H1 (cell line): ENCODE data around the gene NLRP1. TPM values are rescaled to one million over a fixed set of nuclear protein-coding genes. Genes with fewer than 3 reads are reported as not detected.

Experiments used
- CTCF ChIA-PET: fragments of 300-600 bp; sonication (Branson Sonifier 250); formaldehyde crosslinking; loops from one replicate; lab custom pipeline; 2021; ENCODE audit not compliant: partially characterized antibody; lab: Charles Lee
- POLR2A ChIA-PET: fragments of 300-600 bp; sonication (Branson Sonifier 250); formaldehyde crosslinking; loops from one replicate; lab custom pipeline; 2021; ENCODE audit warnings: inconsistent platforms; ENCODE audit not compliant: partially characterized antibody; lab: Charles Lee
- DNase-seq, 2 experiments: peaks; one replicate each; pipeline versions ENCODE4 v3.0.0 to v3.0.0-alpha.2; 2010 to 2022; ENCODE audit warnings: low spot score in 2 of 2, low read depth in 1 of 2, mixed read lengths in 1 of 2
- FAIRE-seq: peaks from 2 replicates; lab custom pipeline; 2011; peaks lifted over from hg19 to GRCh38; lab: Jason Lieb, UNC
- H2AFZ ChIP-seq: 2 replicates; pipeline ENCODE4 v1.8.1; 2012; ENCODE audit warnings: low read length, inconsistent platforms
- H2AK5ac ChIP-seq: 2 replicates; pipeline ENCODE4 v1.6.1; 2013; ENCODE audit warnings: low read depth, low read length
- H2BK120ac ChIP-seq: replicated peaks from 2 replicates; pipeline ENCODE3; 2013; ENCODE audit warnings: low read depth, low read length, inconsistent platforms
- H2BK12ac ChIP-seq: 2 replicates; pipeline ENCODE4 v1.6.1; 2013; ENCODE audit warnings: low read depth, low read length
- H2BK15ac ChIP-seq: 2 replicates; pipeline ENCODE4 v1.6.1; 2013; ENCODE audit warnings: low read length
- H2BK20ac ChIP-seq: 2 replicates; pipeline ENCODE4 v1.6.1; 2013; ENCODE audit warnings: low read length
- H2BK5ac ChIP-seq: 2 replicates; pipeline ENCODE4 v1.6.1; 2013; ENCODE audit warnings: low read depth, low read length
- H3K14ac ChIP-seq: 2 replicates; pipeline ENCODE4 v1.6.1; 2013; ENCODE audit warnings: inconsistent platforms; ENCODE audit not compliant: insufficient read length
- H3K18ac ChIP-seq: 2 replicates; pipeline ENCODE4 v1.6.1; 2013; ENCODE audit warnings: low read length; ENCODE audit errors: extremely low read depth
- H3K23ac ChIP-seq: 2 replicates; pipeline ENCODE4 v1.6.1; 2013; ENCODE audit warnings: inconsistent platforms; ENCODE audit not compliant: insufficient read length
- H3K23me2 ChIP-seq: 2 replicates; pipeline ENCODE4 v1.6.1; 2013; ENCODE audit warnings: low read depth, low read length
- H3K27ac ChIP-seq: 2 replicates; pipeline ENCODE4 v1.6.1; 2011; ENCODE audit warnings: low read depth, low read length, inconsistent platforms
- H3K27me3 ChIP-seq, 4 experiments: replicated peaks in 1 of 4; 1 replicate in 1 of 4; 2 replicates in 3 of 4; pipeline versions ENCODE4 v1.6.1 to v1.8.1; 2011 to 2013; ENCODE audit warnings: low read length in 3 of 4, mild to moderate bottlenecking in 3 of 4, inconsistent platforms in 2 of 4, mixed read lengths in 2 of 4, moderate library complexity in 1 of 4; ENCODE audit not compliant: control insufficient read depth in 3 of 4, insufficient read depth in 3 of 4; ENCODE audit errors: extremely low read depth in 1 of 4
- H3K36me3 ChIP-seq, 4 experiments: 2 replicates each; pipeline versions ENCODE4 v1.6.1 to v1.8.1; 2011 to 2013; ENCODE audit warnings: mild to moderate bottlenecking in 4 of 4, low read length in 3 of 4, moderate library complexity in 2 of 4, control low read depth in 1 of 4, inconsistent platforms in 1 of 4; ENCODE audit not compliant: insufficient read depth in 4 of 4, control insufficient read depth in 2 of 4
- H3K4ac ChIP-seq: replicated peaks from 2 replicates; pipeline ENCODE3; 2013; ENCODE audit warnings: low read length, low read depth, mixed read lengths, inconsistent platforms; ENCODE audit not compliant: insufficient read length
- H3K4me1 ChIP-seq, 4 experiments: replicated peaks in 1 of 4; 1 replicate in 1 of 4; 2 replicates in 3 of 4; pipeline versions ENCODE4 v1.6.1 to v1.8.1; 2011 to 2013; ENCODE audit warnings: low read length in 3 of 4, inconsistent platforms in 2 of 4, mixed read lengths in 1 of 4; ENCODE audit not compliant: insufficient read depth in 4 of 4, control insufficient read depth in 3 of 4
- H3K4me2 ChIP-seq, 2 experiments: 2 replicates each; pipeline versions ENCODE4 v1.6.1 to v1.8.1; 2011 to 2013; ENCODE audit warnings: low read depth in 2 of 2, low read length in 2 of 2, control low read depth in 1 of 2, inconsistent platforms in 1 of 2, mild to moderate bottlenecking in 1 of 2; ENCODE audit not compliant: insufficient read depth in 1 of 2
- H3K4me3 ChIP-seq, 4 experiments: fragments of 200-600, 300-600 bp in 1 of 4; sonication (generic), shearing (Covaris generic), sonication (Bioruptor Twin) in 1 of 4; 2 replicates each; pipeline versions ENCODE4 v1.5.1 to v1.8.1; 2011 to 2016; ENCODE audit warnings: low read length in 4 of 4, low read depth in 3 of 4, control low read depth in 2 of 4, inconsistent platforms in 2 of 4, mild to moderate bottlenecking in 2 of 4, mixed read lengths in 1 of 4, moderate library complexity in 1 of 4; ENCODE audit not compliant: insufficient read depth in 2 of 4; ENCODE audit errors: extremely low read depth in 1 of 4
- H3K56ac ChIP-seq: replicated peaks from 2 replicates; pipeline ENCODE3; 2013; ENCODE audit warnings: low read depth, mild to moderate bottlenecking, mixed read lengths, low read length, inconsistent platforms; ENCODE audit not compliant: insufficient read length
- H3K79me1 ChIP-seq: 2 replicates; pipeline ENCODE4 v1.6.1; 2013; ENCODE audit warnings: low read depth, low read length, control low read depth
- H3K79me2 ChIP-seq, 2 experiments: 2 replicates each; pipeline versions ENCODE4 v1.6.1 to v1.8.1; 2012 to 2013; ENCODE audit warnings: low read length in 2 of 2, mild to moderate bottlenecking in 2 of 2, inconsistent platforms in 1 of 2; ENCODE audit not compliant: insufficient read depth in 2 of 2, control insufficient read depth in 1 of 2
- H3K9ac ChIP-seq, 4 experiments: replicated peaks in 1 of 4; 1 replicate in 1 of 4; 2 replicates in 3 of 4; pipeline versions ENCODE4 v1.6.1 to v1.8.1; 2011 to 2013; ENCODE audit warnings: low read depth in 3 of 4, low read length in 3 of 4, control low read depth in 2 of 4, mild to moderate bottlenecking in 2 of 4, moderate library complexity in 2 of 4, inconsistent platforms in 1 of 4; ENCODE audit errors: extremely low read depth in 1 of 4
- H3K9me3 ChIP-seq, 2 experiments: 2 replicates each; pipeline versions ENCODE4 v1.6.1 to v1.8.1; 2012 to 2013; ENCODE audit warnings: mild to moderate bottlenecking in 2 of 2, moderate library complexity in 2 of 2, control low read depth in 1 of 2, inconsistent platforms in 1 of 2, low read depth in 1 of 2, low read length in 1 of 2, mixed read lengths in 1 of 2; ENCODE audit not compliant: insufficient read depth in 2 of 2
- H4K20me1 ChIP-seq, 2 experiments: replicated peaks in 1 of 2; 2 replicates each; pipeline versions ENCODE3 to v1.8.1; 2011 to 2013; ENCODE audit warnings: inconsistent platforms in 2 of 2, low read length in 2 of 2, mild to moderate bottlenecking in 1 of 2; ENCODE audit not compliant: insufficient read depth in 2 of 2, control insufficient read depth in 1 of 2
- H4K5ac ChIP-seq: 2 replicates; pipeline ENCODE4 v1.6.1; 2013; ENCODE audit warnings: low read length, low read depth, mixed read lengths, inconsistent platforms; ENCODE audit not compliant: insufficient read length
- H4K8ac ChIP-seq: 2 replicates; pipeline ENCODE4 v1.8.0; 2013; ENCODE audit warnings: mild to moderate bottlenecking, moderate library complexity, low read length, inconsistent platforms; ENCODE audit not compliant: insufficient read depth; ENCODE audit errors: extremely low read depth
- H4K91ac ChIP-seq: replicated peaks from 2 replicates; pipeline ENCODE3; 2013; ENCODE audit warnings: low read length, mixed read lengths, inconsistent platforms; ENCODE audit not compliant: insufficient read length
- CREB1 ChIP-seq: IDR thresholded peaks from 2 replicates; pipeline ENCODE4 v1.6.1; 2012; ENCODE audit warnings: inconsistent platforms
- JUN ChIP-seq: IDR thresholded peaks from 2 replicates; pipeline ENCODE4 v1.6.1; 2011; ENCODE audit warnings: low read depth, mild to moderate bottlenecking, improper control_type of control experiment, low read length
- POLR2AphosphoS5 ChIP-seq: IDR thresholded peaks from 2 replicates; pipeline ENCODE4 v1.6.1; 2011; ENCODE audit warnings: low read depth, low read length
- TBP ChIP-seq: IDR thresholded peaks from 2 replicates; pipeline ENCODE4 v1.6.1; 2011; ENCODE audit warnings: low read depth, low read length, improper control_type of control experiment
- WGBS, 2 experiments: shearing (Covaris generic) in 1 of 2; methylation state at CpG; one replicate each; pipeline versions ENCODE4 v1.1.6 to v1.1.7; 2013 to 2015; ENCODE audit warnings: low lambda C conversion rate in 2 of 2, mixed read lengths in 2 of 2, inconsistent platforms in 1 of 2, low coverage in 1 of 2, missing lambda C conversion rate in 1 of 2; ENCODE audit not compliant: insufficient replicate concordance in 2 of 2, insufficient coverage in 1 of 2, insufficient read length in 1 of 2; ENCODE audit errors: extremely low coverage in 1 of 2, missing lambda C conversion rate in 1 of 2; 5-methylcytosine and 5-hydroxymethylcytosine counted together
- polyA plus RNA-seq, 7 experiments: library from polyadenylated mRNA; depleted of rRNA in 3 of 7; stranded (reverse) in 5 of 7; unstranded in 2 of 7; fragments of >200 nt in 5 of 7; fragments of 200-250 nt in 2 of 7; gene quantifications; 1 replicate in 5 of 7; 2 replicates in 1 of 7; 4 replicates in 1 of 7; pipeline versions ENCODE4 v1.2.1 to v1.2.3, GENCODE V29; 2011 to 2013; ENCODE audit warnings: missing spikeins in 2 of 7, mixed read lengths in 2 of 7
- total RNA-seq: library from RNA; stranded (reverse); fragmentation: NEBNext Ultra II Directional; extraction: Animal tissue kit (Norgen Biotek cat#: 25700); gene quantifications from 2 replicates; pipeline ENCODE4 v1.2.1, GENCODE V29; 2021
- TF ChIP-seq, protein P1 (sequence below), 3 experiments: IDR thresholded peaks; 1 replicate in 2 of 3; 2 replicates in 1 of 3; pipeline versions ENCODE4 v1.5.1 to v1.6.1; 2011; ENCODE audit warnings: low read length in 3 of 3, mild to moderate bottlenecking in 3 of 3, inconsistent platforms in 2 of 3, low read depth in 1 of 3, moderate library complexity in 1 of 3; ENCODE audit not compliant: insufficient read depth in 1 of 3; ENCODE audit errors: control extremely low read depth in 1 of 3

The NLRP1 gene
- total and polyA plus RNA-seq, 2 of the 8 experiments (the other 6 are each of a cell fraction or from before 2014, with no cell fraction given), result 8.6 to 10.4 TPM

DNA sequence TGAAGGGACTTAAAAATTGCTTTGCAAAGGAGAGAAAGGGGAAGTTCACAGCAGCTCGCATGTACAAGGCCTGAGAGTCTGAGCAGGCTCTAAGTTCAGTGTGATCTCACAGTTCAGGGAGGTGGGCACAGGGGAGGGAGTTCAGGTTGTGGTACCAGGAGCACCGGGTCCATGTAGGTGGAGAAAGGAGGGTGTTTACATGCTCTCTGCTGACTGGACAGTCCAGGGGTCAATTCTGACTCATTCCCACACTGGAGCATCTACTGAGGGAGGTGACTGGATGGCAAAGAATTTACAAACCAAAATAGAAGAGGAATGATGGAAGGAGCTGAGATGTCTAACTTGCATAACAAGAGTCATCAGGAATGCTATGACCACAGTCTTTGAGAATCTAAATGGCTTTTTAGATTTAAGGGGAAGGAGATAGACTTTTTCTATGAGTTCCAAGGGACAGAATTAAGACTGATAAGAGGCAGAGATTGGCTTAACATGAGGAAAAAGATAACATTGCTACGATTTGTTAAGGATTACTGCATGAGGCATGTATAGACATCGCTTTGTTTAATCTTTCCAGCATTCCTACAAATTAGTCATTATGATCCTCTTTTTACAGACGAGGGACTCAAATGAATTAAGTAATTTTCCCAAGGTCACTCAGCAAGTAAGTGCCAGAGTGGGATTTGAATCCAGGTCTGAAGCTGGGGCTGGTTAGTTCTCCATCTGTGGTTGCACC, 68.1 kb downstream of the NLRP1 start:
- CTCF ChIA-PET, result no interaction called here
- H3K56ac ChIP-seq, result no peak overlapping the region
- TF ChIP-seq, protein P1, sequence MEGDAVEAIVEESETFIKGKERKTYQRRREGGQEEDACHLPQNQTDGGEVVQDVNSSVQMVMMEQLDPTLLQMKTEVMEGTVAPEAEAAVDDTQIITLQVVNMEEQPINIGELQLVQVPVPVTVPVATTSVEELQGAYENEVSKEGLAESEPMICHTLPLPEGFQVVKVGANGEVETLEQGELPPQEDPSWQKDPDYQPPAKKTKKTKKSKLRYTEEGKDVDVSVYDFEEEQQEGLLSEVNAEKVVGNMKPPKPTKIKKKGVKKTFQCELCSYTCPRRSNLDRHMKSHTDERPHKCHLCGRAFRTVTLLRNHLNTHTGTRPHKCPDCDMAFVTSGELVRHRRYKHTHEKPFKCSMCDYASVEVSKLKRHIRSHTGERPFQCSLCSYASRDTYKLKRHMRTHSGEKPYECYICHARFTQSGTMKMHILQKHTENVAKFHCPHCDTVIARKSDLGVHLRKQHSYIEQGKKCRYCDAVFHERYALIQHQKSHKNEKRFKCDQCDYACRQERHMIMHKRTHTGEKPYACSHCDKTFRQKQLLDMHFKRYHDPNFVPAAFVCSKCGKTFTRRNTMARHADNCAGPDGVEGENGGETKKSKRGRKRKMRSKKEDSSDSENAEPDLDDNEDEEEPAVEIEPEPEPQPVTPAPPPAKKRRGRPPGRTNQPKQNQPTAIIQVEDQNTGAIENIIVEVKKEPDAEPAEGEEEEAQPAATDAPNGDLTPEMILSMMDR (IDR thresholded peaks at IDR 0.05; ENCODE audit: control extremely low read depth in 1 of 3, insufficient read depth in 1 of 3, low read depth in 1 of 3, low read length in 3 of 3), result no peak
- TF ChIP-seq JUN, result no peak
- TF ChIP-seq POLR2AphosphoS5, result no peak
- no peak for TF ChIP-seq TBP
- no peak for TF ChIP-seq CREB1

More for the DNA sequence above, 68.1 kb downstream of the NLRP1 start:
- POLR2A ChIA-PET, result no interaction called here
- Histone ChIP-seq H2BK12ac (no peak overlapping the region), H3K4me1 (no peaks in the 10 kb centered on the region), H3K79me2 (no peaks in the 10 kb centered on the region), H3K23me2 (no peaks in the 10 kb centered on the region; the same call in 1 of the 2 replicates), H2AFZ (no peak overlapping the region), H3K9ac (no peak overlapping the region), H4K91ac (no peak overlapping the region), H3K23ac (no peak overlapping the region), H3K4ac (no peak overlapping the region), H2AK5ac (no peak overlapping the region), H4K8ac (no peak overlapping the region), H3K14ac (no peak overlapping the region), H3K18ac (no peak overlapping the region), H3K79me1 (no peaks in the 10 kb centered on the region), H3K27ac (no peak overlapping the region), H3K27me3 (no peaks in the 10 kb centered on the region; a peak in 1 of 7 replicates), H3K4me2 (no peak overlapping the region), H2BK120ac (no peak overlapping the region), H3K4me3 (no peak overlapping the region), H2BK15ac (no peak overlapping the region), H2BK5ac (no peak overlapping the region), H2BK20ac (no peak overlapping the region), H4K5ac (no peak overlapping the region), H3K9me3 (no peaks in the 10 kb centered on the region), H4K20me1 (no peaks in the 10 kb centered on the region), H3K36me3 (no peaks in the 10 kb centered on the region)
- FAIRE-seq (no peak), DNase-seq (no peak)
- WGBS, 2 experiments, result 85% methylated on average over 5 of the region's 5 CpGs; no CpG with 5 or more reads in 1 of the 2 experiments
